IMR-90 (cell line): Measurements from ENCODE around the gene CACYBP. TPM values are rescaled to one million over a fixed set of nuclear protein-coding genes. Genes with fewer than 3 reads are reported as not detected.

Source experiments
- ATAC-seq: fragments of 200-7000 bp; cut with Tn5 transposase; 2 replicates; pipeline ENCODE4 v1.9.1; 2020; ENCODE audit warnings: low read depth, mild to moderate bottlenecking, moderate library complexity
- BruUV-seq: library from RNA; stranded (reverse); fragments of 400-500 nt; replicated peaks from 2 replicates; lab custom pipeline; 2021; lab: Mats Ljungman, UMichigan
- CTCF ChIA-PET: fragments of 300-600 bp; formaldehyde crosslinking; extraction: SDS; loops from one replicate; lab custom pipeline; 2021; ENCODE audit warnings: antibody characterized with exemption; lab: Yijun Ruan, JAX
- POLR2A ChIA-PET: fragments of 300-600 bp; sonication (Branson Sonifier 250); formaldehyde crosslinking; loops from one replicate; lab custom pipeline; 2022; ENCODE audit warnings: antibody characterized with exemption; ENCODE audit not compliant: unreplicated experiment; lab: Charles Lee
- DNase-seq: peaks from one replicate; pipeline ENCODE4 v3.0.0; 2013
- H2AFZ ChIP-seq: replicated peaks from 2 replicates; pipeline ENCODE3; 2013; ENCODE audit warnings: low read length, mild to moderate bottlenecking; ENCODE audit not compliant: poor library complexity
- H2AK5ac ChIP-seq: 2 replicates; pipeline ENCODE4 v1.6.1; 2013; ENCODE audit warnings: low read depth, low read length, inconsistent platforms
- H2AK9ac ChIP-seq: replicated peaks from 2 replicates; pipeline ENCODE3; 2013; ENCODE audit warnings: mild to moderate bottlenecking, low read depth, low read length, moderate library complexity; ENCODE audit not compliant: poor library complexity
- H2BK120ac ChIP-seq: 2 replicates; pipeline ENCODE4 v1.6.1; 2013; ENCODE audit warnings: low read depth, low read length, inconsistent platforms
- H2BK15ac ChIP-seq: 3 replicates; pipeline ENCODE4 v1.6.1; 2013; ENCODE audit warnings: low read depth, low read length, inconsistent platforms
- H2BK20ac ChIP-seq: 2 replicates; pipeline ENCODE4 v1.6.1; 2013; ENCODE audit warnings: low read depth, mild to moderate bottlenecking, inconsistent platforms, low read length, moderate library complexity
- H2BK5ac ChIP-seq: 2 replicates; pipeline ENCODE4 v1.6.1; 2013; ENCODE audit warnings: mild to moderate bottlenecking, low read depth, low read length, inconsistent platforms; ENCODE audit not compliant: poor library complexity, severe bottlenecking
- H3K14ac ChIP-seq: replicated peaks from 2 replicates; pipeline ENCODE4 v1.6.1; 2013; ENCODE audit warnings: low read depth, low read length, inconsistent platforms
- H3K18ac ChIP-seq: 2 replicates; pipeline ENCODE4 v1.6.1; 2013; ENCODE audit warnings: low read depth, low read length, control low read depth
- H3K23ac ChIP-seq: 2 replicates; pipeline ENCODE4 v1.6.1; 2013; ENCODE audit warnings: low read depth, low read length, inconsistent platforms
- H3K27ac ChIP-seq: 2 replicates; pipeline ENCODE4 v1.5.1; 2013; ENCODE audit warnings: mild to moderate bottlenecking, control low read depth, low read length; ENCODE audit not compliant: insufficient read depth
- H3K27me3 ChIP-seq: 2 replicates; pipeline ENCODE4 v1.6.1; 2013; ENCODE audit warnings: low read length; ENCODE audit not compliant: control insufficient read depth, insufficient read depth
- H3K36me3 ChIP-seq: 2 replicates; pipeline ENCODE4 v1.6.1; 2013; ENCODE audit warnings: low read length, mixed read lengths; ENCODE audit not compliant: control insufficient read depth, insufficient read depth
- H3K4ac ChIP-seq: 2 replicates; pipeline ENCODE4 v1.6.1; 2013; ENCODE audit warnings: low read depth, low read length, inconsistent platforms
- H3K4me1 ChIP-seq: 2 replicates; pipeline ENCODE4 v1.6.1; 2013; ENCODE audit warnings: low read length, mixed read lengths; ENCODE audit not compliant: control insufficient read depth, insufficient read depth
- H3K4me2 ChIP-seq: 2 replicates; pipeline ENCODE4 v1.6.1; 2013; ENCODE audit warnings: low read depth, mild to moderate bottlenecking, control low read depth, low read length, moderate library complexity
- H3K4me3 ChIP-seq: 2 replicates; pipeline ENCODE4 v1.5.1; 2013; ENCODE audit warnings: low read depth, mild to moderate bottlenecking, control low read depth, low read length, moderate library complexity; ENCODE audit not compliant: insufficient read depth
- H3K56ac ChIP-seq: 2 replicates; pipeline ENCODE4 v1.6.1; 2013; ENCODE audit warnings: low read length, inconsistent platforms; ENCODE audit not compliant: insufficient read depth; ENCODE audit errors: extremely low read depth
- H3K79me1 ChIP-seq, 2 experiments: 2 replicates each; pipeline ENCODE4 v1.6.1; 2013; ENCODE audit warnings: low read length in 2 of 2, inconsistent platforms in 1 of 2, low read depth in 1 of 2
- H3K9ac ChIP-seq: 2 replicates; pipeline ENCODE4 v1.6.1; 2013; ENCODE audit warnings: low read depth, low read length, control low read depth
- H3K9me1 ChIP-seq: 2 replicates; pipeline ENCODE4 v1.6.1; 2013; ENCODE audit warnings: low read length, inconsistent platforms; ENCODE audit not compliant: insufficient read depth
- H3K9me3 ChIP-seq: 2 replicates; pipeline ENCODE4 v1.6.1; 2013; ENCODE audit warnings: low read length; ENCODE audit not compliant: control insufficient read depth, insufficient read depth
- H4K20me1 ChIP-seq: 2 replicates; pipeline ENCODE4 v1.6.1; 2013; ENCODE audit warnings: low read length, inconsistent platforms; ENCODE audit not compliant: insufficient read depth
- H4K5ac ChIP-seq: 2 replicates; pipeline ENCODE4 v1.6.1; 2013; ENCODE audit warnings: mild to moderate bottlenecking, low read depth, low read length, control low read depth
- H4K8ac ChIP-seq, 2 experiments: 2 replicates each; pipeline ENCODE4 v1.6.1; 2013; ENCODE audit warnings: low read depth in 2 of 2, low read length in 2 of 2, control low read depth in 1 of 2, inconsistent platforms in 1 of 2
- H4K91ac ChIP-seq: 2 replicates; pipeline ENCODE4 v1.6.1; 2013; ENCODE audit warnings: low read depth, low read length, inconsistent platforms; ENCODE audit not compliant: insufficient read depth
- MAFK ChIP-seq: IDR thresholded peaks from 2 replicates; pipeline ENCODE4 v1.6.1; 2012; ENCODE audit warnings: low read depth, low read length, improper control_type of control experiment
- SMC3 ChIP-seq: fragments of 150-350 bp; IDR thresholded peaks from 2 replicates; pipeline ENCODE4 v1.6.1; 2016; ENCODE audit warnings: low read depth, mild to moderate bottlenecking, antibody characterized with exemption, low read length, moderate library complexity
- WGBS, 2 experiments: methylation state at CpG; one replicate each; pipeline versions ENCODE4 v1.1.5 to v1.1.7; 2013; ENCODE audit warnings: missing lambda C conversion rate in 2 of 2; ENCODE audit not compliant: insufficient read length in 1 of 2; ENCODE audit errors: extremely low coverage in 2 of 2; 5-methylcytosine and 5-hydroxymethylcytosine counted together
- dilution Hi-C: fragments of 300-500 bp; cut with HindIII; formaldehyde crosslinking; loops from one replicate; pipeline ENCODE4 v1.14.3; 2018; ENCODE audit warnings: low sequenced_read_pairs; ENCODE audit not compliant: unreplicated experiment
- in situ Hi-C: fragments of 300-500 bp; cut with MboI; formaldehyde crosslinking; loops from 3 replicates; pipeline ENCODE4 v1.14.3; 2019; ENCODE audit warnings: low sequenced_read_pairs, inconsistent platforms, mixed read lengths
- intact Hi-C: fragments of 100-400 bp; cut with micrococcal nuclease; formaldehyde crosslinking; loops from 2 replicates; pipeline ENCODE4 v1.10.0; 2022
- polyA plus RNA-seq, 3 experiments: library from polyadenylated mRNA; depleted of rRNA; stranded (reverse); fragments of >200 nt; gene quantifications; 2 replicates each; pipeline ENCODE4 v1.2.3, GENCODE V29; 2012; ENCODE audit warnings: low replicate concordance in 1 of 3
- total RNA-seq: library from RNA; depleted of rRNA; stranded (reverse); fragments of >200 nt; gene quantifications from 2 replicates; pipeline ENCODE4 v1.2.3, GENCODE V29; 2012

The CACYBP gene
- total and polyA plus RNA-seq, 2 of the 4 experiments (the other 2 are of a cell fraction), result 61.8 to 62.8 TPM

DNA sequence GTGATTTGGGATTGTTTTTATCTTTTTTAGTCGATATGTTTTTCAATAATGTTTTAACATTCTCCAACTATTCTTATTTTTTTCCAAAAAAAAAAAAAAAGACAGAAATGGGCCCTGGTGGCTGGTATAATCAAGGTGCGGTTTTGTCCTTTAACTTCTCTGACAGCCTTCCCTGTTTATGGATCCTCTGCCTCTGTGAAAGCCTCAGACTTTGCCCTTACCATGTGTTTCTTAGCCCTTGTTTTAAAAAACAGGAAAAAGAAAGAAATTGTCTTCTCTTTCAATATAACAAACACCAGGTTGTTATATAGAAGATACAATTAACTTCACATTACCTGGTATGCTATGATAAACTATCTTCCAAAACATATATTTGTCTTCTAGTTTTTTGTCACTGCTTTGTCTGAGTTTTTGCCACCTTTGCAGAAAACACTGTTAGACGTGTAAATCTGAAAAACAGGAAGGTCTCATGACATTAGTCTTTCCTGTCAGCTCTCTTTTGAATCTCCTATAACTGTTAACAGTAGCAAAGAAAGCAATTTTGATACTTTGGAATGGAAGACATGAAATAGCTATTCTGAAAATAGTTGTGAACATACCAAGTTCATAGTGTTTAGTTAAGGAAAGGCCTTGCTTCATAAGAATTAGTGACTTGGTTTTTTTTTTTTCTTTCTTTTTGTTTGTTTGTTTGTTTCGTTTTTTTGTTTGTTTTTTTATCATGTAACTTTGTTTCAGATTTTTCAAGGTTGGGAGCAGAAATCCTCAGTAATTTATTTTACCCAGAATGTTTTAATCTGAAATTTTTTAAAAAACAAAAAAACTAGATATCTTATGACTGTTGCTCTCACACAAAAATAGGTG lies 31.7 kb upstream of the CACYBP start:
- Histone ChIP-seq H2AFZ (no peak overlapping the region), H3K27me3 (peaks cover 8% of the 10 kb centered on the region; the same call in 1 of the 2 replicates), H3K9me1 (no peaks in the 10 kb centered on the region), H3K14ac (no peak overlapping the region), H3K79me1 (no peaks in the 10 kb centered on the region), H2BK20ac (no peak overlapping the region), H3K56ac (no peak overlapping the region), H2BK120ac (no peak overlapping the region), H4K8ac (no peak overlapping the region), H2AK5ac (no peak overlapping the region), H3K18ac (no peak overlapping the region), H3K4me2 (no peak overlapping the region), H2AK9ac (no peak overlapping the region), H4K20me1 (no peaks in the 10 kb centered on the region), H3K23ac (no peak overlapping the region), H3K9me3 (no peaks in the 10 kb centered on the region), H3K4ac (no peak overlapping the region), H2BK15ac (no peak overlapping the region), H3K4me3 (no peak overlapping the region), H4K91ac (no peak overlapping the region), H3K4me1 (no peaks in the 10 kb centered on the region), H3K36me3 (no peaks in the 10 kb centered on the region), H3K9ac (no peak overlapping the region), H3K27ac (no peak overlapping the region), H4K5ac (no peak overlapping the region), H2BK5ac (no peak overlapping the region)
- dilution Hi-C loops (no loop called here), in situ Hi-C loops (no loop called here), intact Hi-C loops (no loop called here)
- no TSS peak for BruUV-seq
- ChIA-PET POLR2A (no interaction called here), CTCF (interaction anchor here (0.6 kb wide), 2 partner anchors 9 to 1060 kb away, joined by 3 read pairs; no protein-coding TSS in a partner anchor)
- ATAC-seq, result no peak
- TF ChIP-seq MAFK, result 0 out of 2 replicates have a peak, but pooled peaks have one; percentile 18
- TF ChIP-seq SMC3, result no peak
- no peak for DNase-seq
- WGBS, 2 experiments, result no CpG with 5 or more reads among the region's 4 CpGs
